GM12864 (cell line): Measurements from ENCODE around the gene CCR3.

Experiments
- DNase-seq: peaks from one replicate; pipeline ENCODE4 v3.0.0-alpha.2; 2011; ENCODE audit warnings: low read depth
- H3K4me3 ChIP-seq: 2 replicates; pipeline ENCODE4 v1.5.1; 2011; ENCODE audit warnings: mild to moderate bottlenecking, low read depth, low read length, control low read depth
- TF ChIP-seq, protein P1 (sequence below): IDR thresholded peaks from 2 replicates; pipeline ENCODE4 v1.5.1; 2011; ENCODE audit warnings: low read depth, mild to moderate bottlenecking, moderate library complexity, low read length, control low read depth, inconsistent platforms; ENCODE audit errors: missing control alignments

The CCR3 gene

DNA sequence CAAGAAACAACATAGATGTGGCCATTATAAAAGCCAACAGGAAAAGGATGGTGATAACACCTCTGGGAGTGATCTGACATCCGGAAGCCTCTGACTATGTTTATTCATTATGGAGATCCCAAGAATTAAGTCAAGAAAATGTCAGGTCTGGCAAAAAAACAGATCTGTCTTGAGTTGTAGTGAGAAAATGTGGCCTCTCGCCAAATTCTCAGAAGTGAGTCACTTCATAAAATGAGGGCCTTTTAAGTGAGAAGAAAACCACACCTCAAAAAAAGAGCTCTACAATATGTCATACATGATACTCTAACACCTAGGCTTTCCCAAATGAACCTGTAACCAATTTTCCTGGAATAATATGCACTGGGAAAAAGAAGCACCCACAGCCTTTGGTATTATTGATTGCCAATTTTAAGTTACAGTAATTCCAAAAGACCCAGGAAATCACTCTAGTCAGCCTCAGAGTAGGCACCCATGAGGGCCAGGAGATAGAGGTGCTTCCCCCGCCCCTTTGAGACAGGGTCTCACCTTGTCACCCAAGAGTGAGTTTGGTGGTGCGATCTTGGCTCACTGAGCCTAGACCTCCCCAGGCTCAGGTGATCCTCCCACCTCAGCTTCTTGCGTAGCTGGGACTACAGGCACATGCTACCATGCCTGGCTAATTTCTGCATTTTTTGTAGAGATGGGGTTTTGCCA, 38.0 kb downstream of the CCR3 start:
- DNase-seq = no peak
- no peak overlapping the region for H3K4me3 ChIP-seq
- TF ChIP-seq, protein P1, sequence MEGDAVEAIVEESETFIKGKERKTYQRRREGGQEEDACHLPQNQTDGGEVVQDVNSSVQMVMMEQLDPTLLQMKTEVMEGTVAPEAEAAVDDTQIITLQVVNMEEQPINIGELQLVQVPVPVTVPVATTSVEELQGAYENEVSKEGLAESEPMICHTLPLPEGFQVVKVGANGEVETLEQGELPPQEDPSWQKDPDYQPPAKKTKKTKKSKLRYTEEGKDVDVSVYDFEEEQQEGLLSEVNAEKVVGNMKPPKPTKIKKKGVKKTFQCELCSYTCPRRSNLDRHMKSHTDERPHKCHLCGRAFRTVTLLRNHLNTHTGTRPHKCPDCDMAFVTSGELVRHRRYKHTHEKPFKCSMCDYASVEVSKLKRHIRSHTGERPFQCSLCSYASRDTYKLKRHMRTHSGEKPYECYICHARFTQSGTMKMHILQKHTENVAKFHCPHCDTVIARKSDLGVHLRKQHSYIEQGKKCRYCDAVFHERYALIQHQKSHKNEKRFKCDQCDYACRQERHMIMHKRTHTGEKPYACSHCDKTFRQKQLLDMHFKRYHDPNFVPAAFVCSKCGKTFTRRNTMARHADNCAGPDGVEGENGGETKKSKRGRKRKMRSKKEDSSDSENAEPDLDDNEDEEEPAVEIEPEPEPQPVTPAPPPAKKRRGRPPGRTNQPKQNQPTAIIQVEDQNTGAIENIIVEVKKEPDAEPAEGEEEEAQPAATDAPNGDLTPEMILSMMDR = no peak

DNA sequence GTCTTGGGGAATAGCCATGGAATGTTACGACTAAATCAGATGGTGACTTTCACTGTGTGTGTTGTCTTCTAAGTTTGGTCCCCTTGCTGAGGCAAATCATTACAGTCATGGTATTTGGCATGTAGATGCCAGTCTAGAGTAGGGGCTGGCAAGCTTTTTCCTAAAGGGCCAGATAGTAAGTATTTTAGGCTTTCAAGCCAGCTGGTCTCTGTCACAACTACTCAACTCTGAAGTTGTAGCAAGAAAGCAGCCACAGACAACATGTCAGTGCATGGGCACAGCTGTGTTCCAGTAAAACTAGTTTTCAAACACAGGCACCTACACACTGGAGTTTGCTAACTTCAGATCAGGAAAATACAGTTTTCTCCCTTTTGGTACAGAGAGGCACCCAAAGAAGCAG, 39.3 kb downstream of the CCR3 start:
- H3K4me3 ChIP-seq = no peak overlapping the region
- DNase-seq = no peak
- TF ChIP-seq, protein P1 = no peak

DNA sequence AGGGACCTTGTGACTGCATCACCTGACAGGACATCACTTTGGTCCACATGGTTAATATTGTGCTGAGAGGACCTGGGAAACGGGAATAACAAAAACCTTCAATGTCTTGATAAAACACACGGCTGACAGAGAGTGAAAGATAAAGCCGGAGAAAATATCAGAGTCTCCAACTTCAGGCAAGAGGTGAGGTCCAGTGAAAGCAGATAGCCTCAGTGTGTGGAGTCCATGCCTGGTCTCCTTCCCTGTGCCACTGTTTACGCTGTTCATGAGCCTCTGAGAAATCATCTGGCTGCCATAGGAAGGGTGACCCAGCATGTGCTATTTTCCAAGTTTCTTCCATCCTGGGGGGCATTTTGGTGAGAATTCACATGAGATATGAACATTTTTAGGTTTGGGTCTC, 39.8 kb downstream of the CCR3 start:
- no peak overlapping the region for H3K4me3 ChIP-seq
- TF ChIP-seq, protein P1 = no peak
- no peak for DNase-seq

DNA sequence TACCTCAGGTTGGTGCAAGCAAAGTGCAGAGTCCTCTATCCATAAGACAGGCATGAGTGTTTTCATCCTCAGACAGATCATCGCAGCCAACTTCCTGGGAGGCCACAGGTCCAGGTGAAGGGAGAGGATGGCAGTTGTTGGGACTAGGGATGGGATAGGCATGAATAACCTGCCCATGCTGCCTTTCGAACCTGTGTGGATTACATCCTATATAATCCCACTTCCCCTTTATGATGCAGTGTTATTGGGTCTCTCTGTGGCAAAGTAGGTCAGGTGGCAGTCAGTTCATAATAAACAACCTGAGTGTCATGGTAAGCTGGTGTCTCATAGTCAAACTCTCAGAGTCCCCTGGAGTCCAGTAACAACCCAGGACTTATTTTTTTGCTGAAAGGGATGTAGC, 40.4 kb downstream of the CCR3 start:
- H3K4me3 ChIP-seq = no peak overlapping the region
- TF ChIP-seq, protein P1 = no peak
- DNase-seq = no peak

DNA sequence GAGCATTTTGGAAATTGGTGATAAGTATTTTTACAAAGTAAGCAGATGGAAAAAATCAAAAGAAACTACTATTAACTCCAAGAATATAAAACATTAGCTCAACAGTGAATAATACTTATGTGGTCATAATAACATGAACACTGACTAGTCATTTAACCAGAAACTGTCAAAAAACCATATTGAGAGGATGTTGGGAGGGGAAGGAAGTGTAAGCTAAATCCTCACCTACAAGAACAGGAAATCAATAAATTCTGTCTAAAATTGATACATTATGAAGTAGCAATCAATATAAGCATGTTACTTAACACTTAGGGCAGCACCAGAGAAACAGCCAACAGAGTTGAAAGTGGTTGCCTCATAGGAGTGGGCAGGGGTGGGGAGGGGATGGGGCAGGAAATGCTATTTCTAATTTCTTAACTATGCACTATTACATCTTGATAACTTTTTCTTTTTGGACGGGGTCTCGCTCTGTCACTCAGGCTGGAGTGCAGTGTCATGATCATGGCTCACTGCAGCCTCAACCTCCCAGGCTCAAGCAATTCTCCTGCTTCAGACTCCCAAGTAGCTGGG, 41.7 kb downstream of the CCR3 start:
- TF ChIP-seq, protein P1 = no peak
- DNase-seq = no peak
- no peak overlapping the region for H3K4me3 ChIP-seq

DNA sequence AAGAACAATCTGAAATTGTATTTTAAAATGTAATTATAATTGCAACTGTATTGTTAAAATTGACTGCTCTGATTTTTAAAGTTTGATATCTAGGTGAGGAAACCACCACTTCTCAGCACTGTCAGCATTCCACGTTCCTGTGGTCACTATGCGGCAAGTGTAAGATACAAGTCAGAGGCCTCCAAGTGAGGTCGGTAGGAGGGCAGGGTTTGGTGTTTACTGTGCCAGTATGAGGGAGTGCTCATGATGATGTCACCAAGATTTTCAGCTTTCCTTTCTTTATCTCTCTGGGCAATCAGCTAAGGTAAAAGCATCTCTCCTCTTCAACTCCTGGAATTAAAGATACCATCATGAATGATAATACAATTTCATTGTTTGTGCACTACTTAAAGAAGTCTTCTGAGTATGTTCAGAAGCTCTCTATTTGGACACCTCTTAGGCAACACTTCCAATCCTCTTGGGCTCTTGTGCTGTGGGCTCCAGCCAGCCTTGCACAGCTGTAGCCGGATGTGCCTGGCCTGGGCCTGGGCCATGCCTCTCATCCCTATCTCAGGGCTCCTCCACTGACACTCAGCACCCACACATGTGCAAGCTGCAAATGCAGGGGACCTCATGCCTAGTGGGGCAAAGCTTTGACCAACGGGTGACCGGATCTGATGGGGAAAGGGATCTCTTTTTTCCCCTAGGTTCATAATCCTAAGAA, 42.9 kb downstream of the CCR3 start:
- TF ChIP-seq, protein P1 = no peak
- no peak overlapping the region for H3K4me3 ChIP-seq
- DNase-seq = no peak
